Gastroesophageal sphincter (tissue), 2 donors: ENCODE measurements around the gene ANKRD65.

Experiments
- EP300 ChIP-seq: sonication (generic); formaldehyde crosslinking; IDR thresholded peaks from one replicate; pipeline ENCODE4 v1.6.1; 2017; ENCODE audit warnings: antibody characterized with exemption, mild to moderate bottlenecking
- POLR2A ChIP-seq, 2 donors: fragments of 450-650 bp; IDR thresholded peaks; one replicate each; pipeline ENCODE4 v1.6.1; 2017; ENCODE audit warnings: antibody characterized with exemption in 2 of 2, mild to moderate bottlenecking in 2 of 2, moderate library complexity in 1 of 2

DNA sequence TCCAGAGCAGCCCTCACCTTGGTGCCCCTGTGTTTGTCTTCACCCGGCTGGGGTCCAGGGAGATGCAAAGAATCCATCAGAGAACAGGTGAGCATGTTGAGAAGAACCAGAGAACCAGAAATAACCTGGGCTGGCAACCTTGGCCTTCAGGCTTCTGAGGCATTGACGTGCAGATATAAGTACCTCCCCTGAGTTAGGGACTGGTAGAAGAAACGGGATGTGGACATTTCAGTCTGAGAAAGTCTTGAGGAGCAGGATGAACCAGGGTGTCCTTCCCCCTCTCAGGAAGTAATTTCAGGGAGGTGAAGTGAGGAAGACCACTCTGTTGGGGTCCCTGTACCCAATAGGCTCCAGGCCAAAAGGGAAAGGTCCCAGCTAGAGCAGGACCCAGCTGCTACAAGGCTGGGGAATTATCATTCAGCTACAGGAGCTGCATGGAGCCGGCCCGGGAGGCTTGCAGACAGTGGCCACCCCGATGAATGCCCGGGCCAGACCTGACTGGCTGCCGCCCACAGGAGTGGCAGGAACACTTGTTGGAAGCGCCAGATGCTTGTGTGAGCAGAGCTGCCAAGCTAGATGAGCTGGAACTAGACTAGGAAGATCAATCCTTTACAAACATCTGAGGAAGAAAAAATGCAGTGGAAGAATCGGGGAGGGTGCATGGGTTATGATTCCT is 44.4 kb downstream of the ANKRD65 start:
- no peak for TF ChIP-seq EP300
- TF ChIP-seq POLR2A (IDR thresholded peaks at IDR 0.05): no peak
